Endodermal cell (in vitro differentiated cells): ENCODE measurements around the gene ENAM. TPM values are rescaled to one million over a fixed set of nuclear protein-coding genes. Genes with fewer than 3 reads are reported as not detected.

ENCODE experiments used
- DNase-seq: peaks from one replicate; pipeline ENCODE4 v3.0.0-alpha.2; 2017
- H3K27ac ChIP-seq: 2 replicates; pipeline ENCODE4 v1.5.1; 2013; ENCODE audit warnings: mild to moderate bottlenecking, low read depth, low read length, moderate library complexity
- H3K27me3 ChIP-seq: 2 replicates; pipeline ENCODE4 v1.6.1; 2013; ENCODE audit warnings: mild to moderate bottlenecking, low read length, moderate library complexity; ENCODE audit not compliant: insufficient read depth, control insufficient read depth, poor library complexity, severe bottlenecking
- H3K36me3 ChIP-seq: 2 replicates; pipeline ENCODE4 v1.7.0; 2013; ENCODE audit warnings: mild to moderate bottlenecking, low read length, moderate library complexity; ENCODE audit not compliant: control insufficient read depth, insufficient read depth
- H3K4me1 ChIP-seq: one replicate; pipeline ENCODE4 v1.7.0; 2013; ENCODE audit warnings: low read length; ENCODE audit not compliant: control insufficient read depth, insufficient read depth
- H3K4me3 ChIP-seq: 2 replicates; pipeline ENCODE4 v1.5.1; 2013; ENCODE audit warnings: mild to moderate bottlenecking, low read length, moderate library complexity
- H3K9ac ChIP-seq: 2 replicates; pipeline ENCODE4 v1.6.1; 2013; ENCODE audit warnings: mild to moderate bottlenecking, low read length, moderate library complexity; ENCODE audit not compliant: poor library complexity, severe bottlenecking; ENCODE audit errors: extremely low read depth
- H3K9me3 ChIP-seq: 2 replicates; pipeline ENCODE4 v1.6.1; 2013; ENCODE audit warnings: mild to moderate bottlenecking, low read length, moderate library complexity; ENCODE audit not compliant: control insufficient read depth
- H3K27ac Mint-ChIP-seq: 2 replicates; pipeline ENCODE4 v1.8.0; 2020; ENCODE audit warnings: mixed read lengths
- H3K27me3 Mint-ChIP-seq: 2 replicates; pipeline ENCODE4 v1.8.0; 2021; ENCODE audit warnings: mild to moderate bottlenecking, mixed read lengths; ENCODE audit not compliant: insufficient read depth
- H3K36me3 Mint-ChIP-seq: 2 replicates; pipeline ENCODE4 v1.8.0; 2020; ENCODE audit warnings: low read depth, mixed read lengths
- H3K4me1 Mint-ChIP-seq: 2 replicates; pipeline ENCODE4 v1.8.0; 2020; ENCODE audit warnings: mixed read lengths
- H3K4me3 Mint-ChIP-seq: 2 replicates; pipeline ENCODE4 v1.8.0; 2020; ENCODE audit warnings: mild to moderate bottlenecking, moderate library complexity, mixed read lengths
- H3K9me3 Mint-ChIP-seq: 2 replicates; pipeline ENCODE4 v1.8.0; 2020; ENCODE audit warnings: mild to moderate bottlenecking, mixed read lengths
- CTCF ChIP-seq: fragments of 200-600 bp; sonication (generic); conservative IDR thresholded peaks from 2 replicates; pipeline ENCODE4 v1.5.0; 2021; ENCODE audit warnings: antibody characterized with exemption, mild to moderate bottlenecking
- WGBS, 2 experiments: methylation state at CpG; one replicate each; pipeline versions ENCODE4 v1.1.5 to v1.1.7; 2013; ENCODE audit warnings: missing lambda C conversion rate in 2 of 2, mixed read lengths in 1 of 2; ENCODE audit not compliant: insufficient coverage in 1 of 2, insufficient read length in 1 of 2; 5-methylcytosine and 5-hydroxymethylcytosine counted together
- total RNA-seq, 2 donors: library from RNA; stranded (reverse); fragmentation: NEBNext Ultra II Directional in 1 of 2; extraction: Animal tissue kit (Norgen Biotek cat#: 25700) in 1 of 2; gene quantifications; 2 replicates in 1 of 2; 3 replicates in 1 of 2; pipeline ENCODE4 v1.2.1, GENCODE V29; 2021

ENAM gene
- total RNA-seq, 2 donors from 2014 or later, result not detected

DNA sequence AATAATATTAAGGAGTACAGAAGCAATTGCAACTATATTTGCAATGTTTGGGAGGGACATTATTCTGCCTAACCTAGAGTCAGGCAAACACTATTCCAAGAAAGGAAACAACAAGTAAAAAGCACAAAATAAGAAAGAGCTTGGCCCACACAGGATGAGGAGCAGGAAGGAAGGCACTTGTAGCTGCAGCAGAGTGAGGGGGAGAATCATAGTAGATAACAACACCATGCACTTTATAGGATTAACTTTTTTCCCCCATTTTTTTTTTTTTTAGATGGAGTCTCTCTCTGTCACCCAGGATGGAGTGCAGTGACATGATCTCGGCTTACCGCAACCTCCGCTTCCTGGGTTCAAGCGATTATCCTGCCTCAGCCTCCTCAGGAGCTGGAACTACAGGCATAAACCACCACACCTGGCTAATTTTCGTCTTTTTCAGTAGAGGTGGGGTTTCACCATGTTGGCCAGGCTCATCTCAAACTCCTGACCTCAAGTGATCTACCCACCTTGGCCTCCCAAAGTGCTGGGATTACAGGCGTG lies 48.1 kb downstream of the ENAM start:
- Mint-ChIP-seq H3K4me1 (no peaks in the 10 kb centered on the region), H3K27ac (no peak overlapping the region), H3K4me3 (no peak overlapping the region), H3K27me3 (no peaks in the 10 kb centered on the region), H3K36me3 (no peaks in the 10 kb centered on the region), H3K9me3 (no peaks in the 10 kb centered on the region)
- no peaks in the 10 kb centered on the region for H3K9me3 ChIP-seq
- H3K4me1 ChIP-seq, result no peaks in the 10 kb centered on the region
- peaks cover 8% of the 10 kb centered on the region for H3K27me3 ChIP-seq
- no peaks in the 10 kb centered on the region for H3K36me3 ChIP-seq
- H3K27ac ChIP-seq, result no peak overlapping the region
- H3K4me3 ChIP-seq, result no peak overlapping the region
- WGBS, 2 experiments, result 92 to 100% methylated on average over 6 of the region's 6 CpGs
- no peak for DNase-seq
- H3K9ac ChIP-seq, result no peak overlapping the region
- TF ChIP-seq CTCF, result no peak

GRCh38 chr4:70678383-70678999 lies 49.9 kb downstream of the ENAM start:
- no peaks in the 10 kb centered on the region for H3K36me3 ChIP-seq
- H3K4me1 Mint-ChIP-seq, result no peaks in the 10 kb centered on the region
- 100% methylated on average over 1 of the region's 1 CpG; no CpG with 5 or more reads in 1 of the 2 experiments for WGBS, 2 experiments

DNA sequence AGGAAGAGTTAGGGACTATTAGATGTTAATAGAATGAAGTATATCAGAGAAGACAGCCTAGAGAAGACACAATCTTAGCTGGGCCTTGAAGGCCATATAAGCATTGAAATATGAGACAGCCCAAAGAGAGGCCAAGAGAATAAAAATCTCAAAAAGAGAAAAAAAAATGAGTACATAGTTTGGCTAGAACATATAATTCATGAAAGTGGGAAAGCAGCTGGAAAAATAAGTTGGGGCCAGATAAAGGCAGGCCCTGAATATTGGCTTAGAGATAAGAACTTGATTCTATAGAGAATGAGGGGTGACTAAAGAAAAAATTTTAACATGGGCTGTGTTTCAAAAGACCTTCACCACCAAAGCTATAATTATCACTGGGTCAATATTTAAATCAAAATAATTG lies 52.4 kb downstream of the ENAM start:
- no peak overlapping the region for H3K27ac Mint-ChIP-seq
- H3K4me3 ChIP-seq, result no peak overlapping the region
- H3K4me3 Mint-ChIP-seq, result no peak overlapping the region
- H3K27me3 Mint-ChIP-seq, result peaks cover 7% of the 10 kb centered on the region
- H3K9me3 ChIP-seq, result no peaks in the 10 kb centered on the region
- no peak overlapping the region for H3K9ac ChIP-seq
- no peaks in the 10 kb centered on the region for H3K4me1 Mint-ChIP-seq
- H3K27ac ChIP-seq, result no peak overlapping the region
- no peaks in the 10 kb centered on the region for H3K36me3 ChIP-seq
- TF ChIP-seq CTCF, result no peak
- H3K9me3 Mint-ChIP-seq, result no peaks in the 10 kb centered on the region
- no peaks in the 10 kb centered on the region for H3K4me1 ChIP-seq
- H3K27me3 ChIP-seq, result no peaks in the 10 kb centered on the region
- H3K36me3 Mint-ChIP-seq, result no peaks in the 10 kb centered on the region
- no peak for DNase-seq

More at GRCh38 chr4:70678383-70678999, 49.9 kb downstream of the ENAM start:
- no peak overlapping the region for H3K4me3 Mint-ChIP-seq
- Histone ChIP-seq H3K4me1 (no peaks in the 10 kb centered on the region), H3K27ac (no peak overlapping the region), H3K4me3 (no peak overlapping the region), H3K27me3 (peaks cover 8% of the 10 kb centered on the region), H3K9me3 (no peaks in the 10 kb centered on the region), H3K9ac (no peak overlapping the region)
- H3K36me3 Mint-ChIP-seq, result no peaks in the 10 kb centered on the region
- no peak for DNase-seq
- no peak for TF ChIP-seq CTCF
- H3K9me3 Mint-ChIP-seq, result no peaks in the 10 kb centered on the region
- no peak overlapping the region for H3K27ac Mint-ChIP-seq
- H3K27me3 Mint-ChIP-seq, result no peaks in the 10 kb centered on the region
